Calu3 (cell line): ENCODE measurements around the gene KLF5. TPM values are rescaled to one million over a fixed set of nuclear protein-coding genes. Genes with fewer than 3 reads are reported as not detected.

Source experiments
- BruUV-seq: library from RNA; stranded (reverse); fragments of 400-500 nt; replicated peaks from 2 replicates; lab custom pipeline; 2021; lab: Mats Ljungman, UMichigan
- CTCF ChIA-PET: fragments of 300-600 bp; sonication (Branson Sonifier 250); formaldehyde crosslinking; loops from one replicate; lab custom pipeline; 2022; ENCODE audit warnings: antibody characterized with exemption; lab: Charles Lee
- DNase-seq: peaks from one replicate; pipeline ENCODE4 v3.0.0; 2022
- H3K27ac Mint-ChIP-seq: one replicate; pipeline ENCODE4 v1.8.0; 2022; ENCODE audit warnings: mixed read lengths; ENCODE audit not compliant: unreplicated experiment
- H3K27me3 Mint-ChIP-seq: one replicate; pipeline ENCODE4 v1.8.0; 2022; ENCODE audit warnings: mixed read lengths; ENCODE audit not compliant: unreplicated experiment
- H3K36me3 Mint-ChIP-seq: one replicate; pipeline ENCODE4 v1.8.0; 2022; ENCODE audit warnings: mild to moderate bottlenecking, moderate library complexity, mixed read lengths; ENCODE audit not compliant: insufficient read depth, unreplicated experiment
- H3K4me1 Mint-ChIP-seq: one replicate; pipeline ENCODE4 v1.8.0; 2022; ENCODE audit warnings: mild to moderate bottlenecking, low read depth, mixed read lengths; ENCODE audit not compliant: unreplicated experiment
- H3K4me3 Mint-ChIP-seq: one replicate; pipeline ENCODE4 v1.8.0; 2022; ENCODE audit warnings: mild to moderate bottlenecking, low read depth, moderate library complexity, mixed read lengths; ENCODE audit not compliant: unreplicated experiment
- H3K9me3 Mint-ChIP-seq: one replicate; pipeline ENCODE4 v1.8.0; 2022; ENCODE audit warnings: low read depth, mixed read lengths; ENCODE audit not compliant: unreplicated experiment
- CTCF ChIP-seq: fragments of 200-600 bp; IDR thresholded peaks from one replicate; pipeline ENCODE4 v1.8.0; 2022; ENCODE audit warnings: antibody characterized with exemption; ENCODE audit not compliant: unreplicated experiment
- intact Hi-C: fragments of 100-400 bp; cut with micrococcal nuclease; formaldehyde crosslinking; loops from one replicate; pipeline ENCODE4 v1.10.0; 2022; ENCODE audit not compliant: unreplicated experiment
- total RNA-seq: library from RNA; stranded (reverse); gene quantifications from 2 replicates; pipeline ENCODE4 v1.2.3, GENCODE V29; 2022

Gene KLF5
- total RNA-seq, 1 experiment from 2014 or later = 121 TPM

GRCh38 chr13:73059460-73060250 is 850 bp downstream of the KLF5 start:
- H3K9me3 Mint-ChIP-seq = no peaks in the 10 kb centered on the region
- H3K4me3 Mint-ChIP-seq = peak overlapping the region; percentile 87
- peaks cover 8% of the 10 kb centered on the region for H3K4me1 Mint-ChIP-seq
- no peaks in the 10 kb centered on the region for H3K27me3 Mint-ChIP-seq
- H3K27ac Mint-ChIP-seq = peak overlapping the region; percentile 70
- BruUV-seq = no TSS peak
- no peak for TF ChIP-seq CTCF
- peaks cover 62% of the 10 kb centered on the region for H3K36me3 Mint-ChIP-seq
- intact Hi-C loops = loop anchor here (5.0 to 10.0 kb wide), 3 partner anchors 95 to 645 kb away; no protein-coding TSS in a partner anchor
- DNase-seq = no peak
- CTCF ChIA-PET = interaction anchor here (1.1 kb wide), 1 partner anchor 16 kb away, joined by 5 read pairs; no protein-coding TSS in a partner anchor

GRCh38 chr13:73060251-73061160 is 1.7 kb downstream of the KLF5 start:
- peak overlapping the region; percentile 70 for H3K27ac Mint-ChIP-seq
- H3K4me1 Mint-ChIP-seq = peaks cover 8% of the 10 kb centered on the region
- no peak for TF ChIP-seq CTCF
- H3K9me3 Mint-ChIP-seq = no peaks in the 10 kb centered on the region
- CTCF ChIA-PET = no interaction called here
- peaks cover 71% of the 10 kb centered on the region for H3K36me3 Mint-ChIP-seq
- intact Hi-C loops = loop anchor here (5.0 to 10.0 kb wide), 2 partner anchors 223 to 644 kb away; no protein-coding TSS in a partner anchor
- no peak for DNase-seq
- no peaks in the 10 kb centered on the region for H3K27me3 Mint-ChIP-seq
- peak overlapping the region; percentile 87 for H3K4me3 Mint-ChIP-seq
- BruUV-seq = TSS peak; percentile 23

GRCh38 chr13:73061473-73061872 is 2.7 kb downstream of the KLF5 start:
- Mint-ChIP-seq H3K4me1 (no peaks in the 10 kb centered on the region), H3K36me3 (peaks cover 75% of the 10 kb centered on the region), H3K27ac (peak overlapping the region; percentile 95), H3K9me3 (no peaks in the 10 kb centered on the region), H3K4me3 (peak overlapping the region; percentile 87), H3K27me3 (no peaks in the 10 kb centered on the region)
- TF ChIP-seq CTCF = no peak
- CTCF ChIA-PET = no interaction called here
- intact Hi-C loops = loop anchor here (5.0 to 10.0 kb wide), 2 partner anchors 224 to 643 kb away; no protein-coding TSS in a partner anchor
- no TSS peak for BruUV-seq
- DNase-seq = no peak

GRCh38 chr13:73061876-73062275 is 3.1 kb downstream of the KLF5 start:
- CTCF ChIA-PET = no interaction called here
- no peaks in the 10 kb centered on the region for H3K27me3 Mint-ChIP-seq
- peak overlapping the region; percentile 95 for H3K27ac Mint-ChIP-seq

More at GRCh38 chr13:73061876-73062275, 3.1 kb downstream of the KLF5 start:
- Mint-ChIP-seq H3K4me3 (peak overlapping the region; percentile 87), H3K36me3 (peaks cover 75% of the 10 kb centered on the region), H3K4me1 (no peaks in the 10 kb centered on the region), H3K9me3 (no peaks in the 10 kb centered on the region)
- no peak for DNase-seq
- intact Hi-C loops = loop anchor here (5.0 to 10.0 kb wide), 2 partner anchors 225 to 643 kb away; no protein-coding TSS in a partner anchor
- TF ChIP-seq CTCF = no peak
- no TSS peak for BruUV-seq
